Epithelial cell of proximal tubule (primary cell): ENCODE measurements around the gene BRCA2. TPM values are rescaled to one million over a fixed set of nuclear protein-coding genes. Genes with fewer than 3 reads are reported as not detected.

Source experiments
- DNase-seq: peaks from one replicate; pipeline ENCODE4 v3.0.0-alpha.2; 2011; ENCODE audit warnings: low read depth
- H3K4me3 ChIP-seq: 2 replicates; pipeline ENCODE4 v1.5.1; 2011; ENCODE audit warnings: low read depth, mild to moderate bottlenecking, low read length
- CTCF ChIP-seq: conservative IDR thresholded peaks from 2 replicates; pipeline ENCODE4 v1.5.1; 2012; ENCODE audit warnings: low read depth, mild to moderate bottlenecking, low read length
- total RNA-seq: library from RNA; depleted of rRNA; stranded (reverse); fragments of >200 nt; gene quantifications from 2 replicates; pipeline ENCODE4 v1.2.3, GENCODE V29; 2015

The BRCA2 gene
- total RNA-seq, 1 donor from 2014 or later: 10.1 TPM

- peak; percentile 73 for TF ChIP-seq CTCF
- H3K4me3 ChIP-seq: peak overlapping the region; percentile 28
- peak; percentile 38 for DNase-seq
Measured at GRCh38 chr13:32310134-32310706, 5.1 kb upstream of the BRCA2 start.

GRCh38 chr13:32311188-32311897 is 4.0 kb upstream of the BRCA2 start:
- TF ChIP-seq CTCF: no peak
- DNase-seq: no peak
- no peak overlapping the region for H3K4me3 ChIP-seq

- DNase-seq: no peak
- TF ChIP-seq CTCF: no peak
- peak overlapping the region; percentile 70 for H3K4me3 ChIP-seq
Measured at GRCh38 chr13:32314271-32315237, 754 bp upstream of the BRCA2 start.

GRCh38 chr13:32316028-32316339 is 676 bp downstream of the BRCA2 start:
- TF ChIP-seq CTCF: no peak
- peak overlapping the region; percentile 70 for H3K4me3 ChIP-seq
- DNase-seq: no peak

GRCh38 chr13:32316501-32316900 is 1.2 kb downstream of the BRCA2 start:
- H3K4me3 ChIP-seq: peak overlapping the region; percentile 70
- no peak for TF ChIP-seq CTCF
- DNase-seq: no peak

GRCh38 chr13:32317716-32318465 is 2.6 kb downstream of the BRCA2 start:
- no peak for TF ChIP-seq CTCF
- no peak overlapping the region for H3K4me3 ChIP-seq
- no peak for DNase-seq
